ENCODE results near the gene CFAP43.

DNA sequence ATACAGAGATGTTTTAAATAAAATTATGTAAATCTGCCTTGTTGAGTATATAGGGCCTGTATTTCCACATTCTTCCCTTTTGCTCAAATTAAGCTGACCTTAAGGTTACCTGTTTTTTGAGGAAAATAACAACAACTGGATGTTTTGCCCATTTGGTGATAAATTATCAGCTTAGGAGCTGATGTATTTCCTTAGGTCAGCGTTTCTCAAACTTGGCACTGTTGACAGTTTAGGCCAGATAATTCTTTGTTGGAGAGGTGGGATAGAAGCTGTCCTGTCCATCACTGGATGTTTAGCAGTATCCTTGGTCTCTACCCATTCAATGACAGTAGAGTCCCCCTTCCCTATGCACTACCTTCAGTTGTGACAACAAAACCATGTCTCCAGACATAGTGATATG lies 44.0 kb upstream of the CFAP43 start:
- TF ChIP-seq, protein P1, sequence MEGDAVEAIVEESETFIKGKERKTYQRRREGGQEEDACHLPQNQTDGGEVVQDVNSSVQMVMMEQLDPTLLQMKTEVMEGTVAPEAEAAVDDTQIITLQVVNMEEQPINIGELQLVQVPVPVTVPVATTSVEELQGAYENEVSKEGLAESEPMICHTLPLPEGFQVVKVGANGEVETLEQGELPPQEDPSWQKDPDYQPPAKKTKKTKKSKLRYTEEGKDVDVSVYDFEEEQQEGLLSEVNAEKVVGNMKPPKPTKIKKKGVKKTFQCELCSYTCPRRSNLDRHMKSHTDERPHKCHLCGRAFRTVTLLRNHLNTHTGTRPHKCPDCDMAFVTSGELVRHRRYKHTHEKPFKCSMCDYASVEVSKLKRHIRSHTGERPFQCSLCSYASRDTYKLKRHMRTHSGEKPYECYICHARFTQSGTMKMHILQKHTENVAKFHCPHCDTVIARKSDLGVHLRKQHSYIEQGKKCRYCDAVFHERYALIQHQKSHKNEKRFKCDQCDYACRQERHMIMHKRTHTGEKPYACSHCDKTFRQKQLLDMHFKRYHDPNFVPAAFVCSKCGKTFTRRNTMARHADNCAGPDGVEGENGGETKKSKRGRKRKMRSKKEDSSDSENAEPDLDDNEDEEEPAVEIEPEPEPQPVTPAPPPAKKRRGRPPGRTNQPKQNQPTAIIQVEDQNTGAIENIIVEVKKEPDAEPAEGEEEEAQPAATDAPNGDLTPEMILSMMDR (conservative IDR thresholded peaks at IDR 0.05): no peak
- no peak for TF ChIP-seq ZFX (IDR thresholded peaks at IDR 0.05)

Data from C4-2B (cell line).